WERI-Rb-1 (cell line): Measurements from ENCODE around the gene MIB1.

Experiments used
- DNase-seq: peaks from one replicate; pipeline ENCODE4 v3.0.0-alpha.2; 2020
- H3K27ac ChIP-seq: fragments of 250-450 bp; sonication (Bioruptor Pico); 2 replicates; pipeline ENCODE4 v1.5.1; 2020; ENCODE audit warnings: mild to moderate bottlenecking, moderate library complexity
- H3K27me3 ChIP-seq: fragments of 250-450 bp; sonication (Bioruptor Pico); 2 replicates; pipeline ENCODE4 v1.5.1; 2021; ENCODE audit warnings: mild to moderate bottlenecking, low read depth, moderate library complexity; ENCODE audit not compliant: insufficient read depth, severe bottlenecking
- H3K36me3 ChIP-seq: fragments of 250-450 bp; sonication (Bioruptor Pico); 2 replicates; pipeline ENCODE4 v1.5.1; 2020; ENCODE audit warnings: mild to moderate bottlenecking, moderate library complexity
- H3K4me3 ChIP-seq: 2 replicates; pipeline ENCODE4 v1.5.1; 2011; ENCODE audit warnings: low read depth, mild to moderate bottlenecking, control low read depth, low read length
- H3K9me3 ChIP-seq: fragments of 250-450 bp; sonication (Bioruptor Pico); 2 replicates; pipeline ENCODE4 v1.5.1; 2021; ENCODE audit warnings: mild to moderate bottlenecking, moderate library complexity; ENCODE audit not compliant: severe bottlenecking
- TF ChIP-seq, protein P1 (sequence below): IDR thresholded peaks from 2 replicates; pipeline ENCODE4 v1.5.1; 2011; ENCODE audit warnings: low read depth, mild to moderate bottlenecking, control low read depth, inconsistent platforms, low read length

MIB1 gene

DNA sequence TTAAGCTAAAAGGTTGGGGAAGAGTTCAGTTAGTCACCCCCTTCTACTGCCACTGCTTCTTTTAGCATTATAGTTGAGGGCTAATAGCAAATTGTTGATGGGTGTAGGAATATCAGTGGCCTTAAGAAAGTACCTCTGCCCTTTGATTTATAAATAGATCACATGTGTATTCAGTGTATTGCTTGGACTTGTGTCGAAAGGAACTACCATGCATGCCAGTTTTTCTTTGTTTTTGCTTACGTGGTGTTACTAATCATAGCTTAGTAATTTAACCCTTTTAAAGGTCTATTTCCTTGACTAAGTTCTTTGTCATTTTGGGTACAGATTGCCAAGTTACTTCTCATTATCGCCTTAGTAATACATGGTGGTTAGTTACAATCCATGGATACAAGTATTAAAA, 85.6 kb downstream of the MIB1 start:
- Histone ChIP-seq H3K27ac (no peak overlapping the region), H3K4me3 (no peak overlapping the region), H3K9me3 (no peaks in the 10 kb centered on the region), H3K27me3 (no peaks in the 10 kb centered on the region), H3K36me3 (peaks cover 20% of the 10 kb centered on the region)
- TF ChIP-seq, protein P1, sequence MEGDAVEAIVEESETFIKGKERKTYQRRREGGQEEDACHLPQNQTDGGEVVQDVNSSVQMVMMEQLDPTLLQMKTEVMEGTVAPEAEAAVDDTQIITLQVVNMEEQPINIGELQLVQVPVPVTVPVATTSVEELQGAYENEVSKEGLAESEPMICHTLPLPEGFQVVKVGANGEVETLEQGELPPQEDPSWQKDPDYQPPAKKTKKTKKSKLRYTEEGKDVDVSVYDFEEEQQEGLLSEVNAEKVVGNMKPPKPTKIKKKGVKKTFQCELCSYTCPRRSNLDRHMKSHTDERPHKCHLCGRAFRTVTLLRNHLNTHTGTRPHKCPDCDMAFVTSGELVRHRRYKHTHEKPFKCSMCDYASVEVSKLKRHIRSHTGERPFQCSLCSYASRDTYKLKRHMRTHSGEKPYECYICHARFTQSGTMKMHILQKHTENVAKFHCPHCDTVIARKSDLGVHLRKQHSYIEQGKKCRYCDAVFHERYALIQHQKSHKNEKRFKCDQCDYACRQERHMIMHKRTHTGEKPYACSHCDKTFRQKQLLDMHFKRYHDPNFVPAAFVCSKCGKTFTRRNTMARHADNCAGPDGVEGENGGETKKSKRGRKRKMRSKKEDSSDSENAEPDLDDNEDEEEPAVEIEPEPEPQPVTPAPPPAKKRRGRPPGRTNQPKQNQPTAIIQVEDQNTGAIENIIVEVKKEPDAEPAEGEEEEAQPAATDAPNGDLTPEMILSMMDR, result no peak
- no peak for DNase-seq

DNA sequence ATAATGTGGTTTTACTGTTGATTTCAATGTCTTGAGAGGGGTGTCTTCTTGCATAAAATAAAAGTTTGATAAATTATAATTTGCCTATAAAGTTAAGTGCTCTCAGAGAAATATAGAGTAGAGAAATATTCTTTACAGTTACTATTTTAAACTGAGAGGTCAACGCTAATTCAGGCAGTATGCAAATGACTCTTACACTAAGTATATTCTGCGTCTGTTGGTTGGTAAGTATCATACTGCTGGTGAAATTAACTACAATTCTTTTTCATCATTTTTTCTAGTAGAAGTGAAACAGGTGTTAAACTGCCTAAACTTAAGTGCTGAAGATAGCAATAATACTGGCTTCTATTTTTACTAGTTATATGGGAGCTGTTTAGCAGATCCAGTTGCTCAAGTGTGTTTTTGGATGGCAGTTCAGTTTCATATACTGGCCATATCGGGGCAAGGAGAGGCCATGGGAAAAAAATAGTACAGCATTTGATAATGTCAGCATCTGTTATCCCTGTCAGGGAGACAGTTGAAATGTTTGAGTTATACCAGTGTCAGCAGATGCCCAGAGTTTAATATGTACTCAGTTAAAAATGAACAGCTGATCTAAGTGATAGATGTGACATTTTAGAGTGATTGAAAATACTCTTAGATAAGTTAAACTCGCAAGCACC, 86.2 kb downstream of the MIB1 start:
- no peak overlapping the region for H3K4me3 ChIP-seq
- no peaks in the 10 kb centered on the region for H3K9me3 ChIP-seq
- TF ChIP-seq, protein P1, result no peak
- H3K36me3 ChIP-seq, result peaks cover 19% of the 10 kb centered on the region
- DNase-seq, result no peak
- no peak overlapping the region for H3K27ac ChIP-seq
- H3K27me3 ChIP-seq, result no peaks in the 10 kb centered on the region

DNA sequence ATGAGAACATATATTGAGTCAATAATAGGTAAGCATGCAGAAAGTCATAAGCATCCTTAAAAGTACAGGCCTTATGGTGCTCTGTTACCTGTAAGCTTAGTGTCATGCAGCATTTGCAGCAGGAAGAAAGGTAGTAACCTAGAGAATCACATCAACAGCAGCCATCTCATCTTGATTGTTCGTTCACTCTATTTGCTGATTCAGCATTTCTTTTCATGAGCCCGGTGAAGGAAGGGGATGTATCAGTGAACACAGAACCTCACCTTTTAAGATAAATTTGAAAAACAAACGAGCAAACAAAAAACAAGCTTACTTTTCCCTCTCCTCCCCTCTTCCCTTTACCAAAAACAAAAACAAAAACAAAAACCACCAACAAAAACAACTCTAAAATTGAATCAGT, 89.9 kb downstream of the MIB1 start:
- no peaks in the 10 kb centered on the region for H3K27me3 ChIP-seq
- H3K4me3 ChIP-seq, result no peak overlapping the region
- no peak for DNase-seq
- TF ChIP-seq, protein P1, result no peak
- H3K36me3 ChIP-seq, result peaks cover 12% of the 10 kb centered on the region
- H3K27ac ChIP-seq, result no peak overlapping the region
- H3K9me3 ChIP-seq, result no peaks in the 10 kb centered on the region

DNA sequence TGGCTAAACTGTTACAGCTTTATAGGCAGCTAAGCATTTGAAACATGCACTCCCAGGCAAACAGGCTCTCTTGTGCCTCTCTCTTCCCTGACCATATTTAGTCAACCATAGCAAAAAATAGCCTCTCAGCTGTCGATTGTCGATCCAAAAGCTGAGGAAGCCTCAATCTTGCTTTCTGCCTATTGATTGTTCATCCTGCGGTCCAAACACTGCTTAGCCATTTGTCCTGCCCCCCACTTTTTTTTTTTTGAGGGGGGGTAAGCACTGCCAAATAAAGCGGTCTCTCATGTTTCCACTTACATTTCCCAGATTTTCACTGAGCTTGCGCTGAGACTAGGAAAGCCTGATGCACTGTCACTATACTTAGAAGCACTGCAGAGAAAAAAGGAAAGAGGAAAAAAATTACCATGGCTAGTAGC, 90.8 kb downstream of the MIB1 start:
- Histone ChIP-seq H3K36me3 (peaks cover 12% of the 10 kb centered on the region), H3K4me3 (no peak overlapping the region), H3K9me3 (no peaks in the 10 kb centered on the region), H3K27me3 (no peaks in the 10 kb centered on the region), H3K27ac (no peak overlapping the region)
- TF ChIP-seq, protein P1, result no peak
- DNase-seq, result no peak

DNA sequence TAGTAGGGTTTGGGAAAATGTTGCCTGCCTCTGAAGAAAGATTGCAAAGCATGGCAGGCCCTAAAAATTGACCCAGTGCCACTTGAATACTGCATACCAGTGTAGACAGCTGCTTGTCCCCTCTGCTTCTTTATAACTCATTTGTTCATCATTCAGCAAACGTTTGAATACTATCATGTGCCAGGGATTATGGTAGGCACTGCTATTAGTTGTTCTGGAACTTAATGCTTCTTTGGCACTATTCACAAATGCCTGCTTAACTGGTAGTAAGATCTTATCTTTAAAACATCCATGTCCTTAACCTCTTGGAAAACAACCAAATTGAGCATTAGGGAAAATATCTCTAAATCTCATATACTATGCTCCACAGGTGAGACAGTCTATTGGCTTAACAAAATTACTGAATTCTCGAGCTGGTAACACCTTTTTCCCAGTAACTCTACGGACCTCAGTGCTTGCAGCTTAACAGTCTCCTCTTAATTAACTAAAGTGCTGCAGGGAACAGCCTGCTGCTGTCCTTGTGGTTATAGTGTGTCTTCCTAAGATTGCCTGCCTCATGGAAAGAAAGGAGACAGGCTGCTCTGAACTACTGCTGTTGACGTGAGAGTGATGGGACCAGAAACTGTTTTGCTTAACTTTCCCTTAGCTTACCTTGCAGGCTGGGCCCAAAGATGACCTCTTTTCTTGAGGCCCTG, 93.2 kb downstream of the MIB1 start:
- TF ChIP-seq, protein P1, result no peak
- H3K27me3 ChIP-seq, result no peaks in the 10 kb centered on the region
- H3K27ac ChIP-seq, result no peak overlapping the region
- no peak overlapping the region for H3K4me3 ChIP-seq
- DNase-seq, result peak; percentile 26
- H3K9me3 ChIP-seq, result no peaks in the 10 kb centered on the region
- H3K36me3 ChIP-seq, result peaks cover 11% of the 10 kb centered on the region
